HL-60 (cell line): ENCODE measurements around the gene TIMP4.

Source experiments
- DNase-seq, 2 experiments: peaks; one replicate each; pipeline ENCODE4 v3.0.0-alpha.2; 2010 to 2020; ENCODE audit warnings: low read depth in 1 of 2, low spot score in 1 of 2
- H3K27ac ChIP-seq: fragments of 250-450 bp; sonication (Bioruptor Pico); replicated peaks from 2 replicates; pipeline ENCODE4 v1.5.1; 2020; ENCODE audit warnings: mild to moderate bottlenecking, moderate library complexity
- H3K27me3 ChIP-seq: fragments of 250-450 bp; sonication (Bioruptor Pico); 2 replicates; pipeline ENCODE4 v1.5.1; 2021; ENCODE audit warnings: mild to moderate bottlenecking, moderate library complexity; ENCODE audit not compliant: insufficient read depth, poor library complexity, severe bottlenecking
- H3K4me3 ChIP-seq: replicated peaks from 2 replicates; pipeline ENCODE4 v1.5.1; 2011; ENCODE audit warnings: mild to moderate bottlenecking, control low read depth, low read length; ENCODE audit not compliant: insufficient read depth
- CTCF ChIP-seq: IDR thresholded peaks from one replicate; pipeline ENCODE4 v1.5.1; 2011; ENCODE audit warnings: low read length, control low read depth, inconsistent platforms; ENCODE audit not compliant: insufficient read depth
- GABPA ChIP-seq: IDR thresholded peaks from 2 replicates; pipeline ENCODE4 v1.6.1; 2012; ENCODE audit warnings: low read depth
- POLR2AphosphoS5 ChIP-seq: IDR thresholded peaks from 2 replicates; pipeline ENCODE4 v1.6.1; 2012; ENCODE audit warnings: low read depth
- REST ChIP-seq: IDR thresholded peaks from 2 replicates; pipeline ENCODE4 v1.6.1; 2012; ENCODE audit warnings: low read depth; ENCODE audit not compliant: insufficient replicate concordance
- SPI1 ChIP-seq: IDR thresholded peaks from 2 replicates; pipeline ENCODE4 v1.6.1; 2012; ENCODE audit warnings: low read depth, mild to moderate bottlenecking, borderline replicate concordance

The TIMP4 gene

GRCh38 chr3:12157026-12157425 is 1.7 kb downstream of the TIMP4 start:
- H3K27me3 ChIP-seq: no peaks in the 10 kb centered on the region
- DNase-seq: no peak
- TF ChIP-seq REST (no peak), GABPA (no peak), POLR2AphosphoS5 (no peak), CTCF (no peak), SPI1 (no peak)
- no peak overlapping the region for H3K4me3 ChIP-seq
- H3K27ac ChIP-seq: no peak overlapping the region

- H3K27me3 ChIP-seq: no peaks in the 10 kb centered on the region
- TF ChIP-seq CTCF (no peak), SPI1 (no peak), GABPA (no peak), REST (no peak), POLR2AphosphoS5 (no peak)
- H3K4me3 ChIP-seq: no peak overlapping the region
- no peak for DNase-seq
- H3K27ac ChIP-seq: no peak overlapping the region
These were observed 2.9 kb downstream of the TIMP4 start for GRCh38 chr3:12155828-12156227.

GRCh38 chr3:12155264-12155663 is 3.4 kb downstream of the TIMP4 start:
- Histone ChIP-seq H3K27ac (no peak overlapping the region), H3K27me3 (no peaks in the 10 kb centered on the region), H3K4me3 (no peak overlapping the region)
- TF ChIP-seq CTCF (no peak), POLR2AphosphoS5 (no peak), GABPA (no peak), SPI1 (no peak), REST (no peak)
- DNase-seq: no peak
